ENCODE results near the gene SIRPB2.

- TF ChIP-seq USF1 (IDR thresholded peaks at IDR 0.05) (no peak), EP300 (IDR thresholded peaks at IDR 0.05; ENCODE audit: borderline replicate concordance) (no peak), MAX (IDR thresholded peaks at IDR 0.05) (no peak), CEBPB (IDR thresholded peaks at IDR 0.05) (no peak), FOXM1 (IDR thresholded peaks at IDR 0.05; ENCODE audit: borderline replicate concordance, low read depth) (no peak)
These were observed 36.7 kb upstream of the SIRPB2 start for GRCh38 chr20:1527923-1528322.

Data from Ishikawa (cell line).